GM21360 (cell line): ENCODE results near the gene CIB4.

Experiments
- ATAC-seq: cut with Tn5 transposase; IDR thresholded peaks from one replicate; pipeline ENCODE4 v1.9.1; 2021; ENCODE audit warnings: mild to moderate bottlenecking, moderate library complexity; ENCODE audit not compliant: unreplicated experiment

CIB4 gene

GRCh38 chr2:26640781-26641564 lies at the start of gene CIB4:
TSS of gene CIB4 (minus strand) at chr2:26641366. CDS start at chr2:26641314, 52 bp downstream.
- ATAC-seq = no peak

GRCh38 chr2:26687801-26688200 lies 46.6 kb upstream of the CIB4 start:
- no peak for ATAC-seq

- ATAC-seq = no peak
Measured at GRCh38 chr2:26687328-26687727, 46.2 kb upstream of the CIB4 start.

GRCh38 chr2:26685989-26686839 lies 45.0 kb upstream of the CIB4 start:
- no peak for ATAC-seq

- no peak for ATAC-seq
Measured at GRCh38 chr2:26685341-26685740, 44.2 kb upstream of the CIB4 start.

GRCh38 chr2:26683583-26683982 lies 42.4 kb upstream of the CIB4 start:
- ATAC-seq = no peak

GRCh38 chr2:26682155-26682554 lies 41.0 kb upstream of the CIB4 start:
- ATAC-seq = no peak

GRCh38 chr2:26681656-26682055 lies 40.5 kb upstream of the CIB4 start:
- ATAC-seq = no peak

GRCh38 chr2:26679867-26680266 lies 38.7 kb upstream of the CIB4 start:
- ATAC-seq = no peak

GRCh38 chr2:26678035-26678434 lies 36.9 kb upstream of the CIB4 start:
- no peak for ATAC-seq

GRCh38 chr2:26675651-26676255 lies 34.6 kb upstream of the CIB4 start:
- ATAC-seq = no peak

- ATAC-seq = no peak
Measured at GRCh38 chr2:26674771-26675170, 33.6 kb upstream of the CIB4 start.

GRCh38 chr2:26674002-26674751 lies 33.0 kb upstream of the CIB4 start:
- no peak for ATAC-seq

- ATAC-seq = no peak
Measured at GRCh38 chr2:26672818-26673393, 31.7 kb upstream of the CIB4 start.

GRCh38 chr2:26672112-26672817 lies 31.1 kb upstream of the CIB4 start:
- no peak for ATAC-seq

GRCh38 chr2:26671691-26672090 lies 30.5 kb upstream of the CIB4 start:
- ATAC-seq = no peak

GRCh38 chr2:26670931-26671460 lies 29.8 kb upstream of the CIB4 start:
- no peak for ATAC-seq

- ATAC-seq = no peak
Measured at GRCh38 chr2:26670171-26670570, 29.0 kb upstream of the CIB4 start.

GRCh38 chr2:26668856-26669750 lies 27.9 kb upstream of the CIB4 start:
- ATAC-seq = no peak
